Upper lobe of left lung (tissue), 6 donors: ENCODE data around the gene BTBD7. TPM values are rescaled to one million over a fixed set of nuclear protein-coding genes. Genes with fewer than 3 reads are reported as not detected.
A peak's percentile ranks its signal among the peaks of the same experiment; 100 is the strongest.
"Not testable (repeated sequence)": the region's sequence is repeated elsewhere in the genome, so short reads cannot be mapped to it uniquely, and the experiment has no call there.

Source experiments
- ATAC-seq, 2 donors: fragments of 200-7000 bp; cut with Tn5 transposase; one replicate each; pipeline ENCODE4 v1.9.1; 2022; ENCODE audit warnings: mild to moderate bottlenecking in 2 of 2, moderate library complexity in 2 of 2; ENCODE audit not compliant: low FRiP score in 2 of 2
- DNase-seq, 2 donors: peaks; one replicate each; pipeline ENCODE4 v3.0.0-alpha.2; 2019 to 2020
- H3K27ac ChIP-seq, 4 donors: fragments of 200-600 bp; sonication (generic); one replicate each; pipeline ENCODE4 v1.5.1; 2016 to 2019
- H3K27me3 ChIP-seq, 4 donors: fragments of 200-600 bp; sonication (generic); one replicate each; pipeline ENCODE4 v1.5.1; 2017 to 2019
- H3K36me3 ChIP-seq, 4 donors: fragments of 200-600 bp; sonication (generic); one replicate each; pipeline ENCODE4 v1.5.1; 2016 to 2019
- H3K4me1 ChIP-seq, 4 donors: fragments of 200-600 bp; sonication (generic); one replicate each; pipeline ENCODE4 v1.5.1; 2018 to 2019
- H3K4me3 ChIP-seq, 4 donors: fragments of 200-600 bp; sonication (generic); one replicate each; pipeline ENCODE4 v1.5.1; 2017 to 2019; ENCODE audit warnings: mild to moderate bottlenecking in 2 of 4, moderate library complexity in 1 of 4
- H3K9me3 ChIP-seq, 4 donors: fragments of 200-600 bp; sonication (generic); one replicate each; pipeline ENCODE4 v1.5.1; 2018 to 2019
- EP300 ChIP-seq, 4 donors: sonication (generic); formaldehyde crosslinking; IDR thresholded peaks; one replicate each; pipeline ENCODE4 v1.5.1; 2017; ENCODE audit warnings: antibody characterized with exemption in 4 of 4, control low read depth in 2 of 4
- POLR2A ChIP-seq, 4 donors: fragments of 450-650 bp; IDR thresholded peaks; one replicate each; pipeline ENCODE4 v1.5.1; 2016 to 2017; ENCODE audit warnings: antibody characterized with exemption in 4 of 4, mild to moderate bottlenecking in 2 of 4
- POLR2AphosphoS5 ChIP-seq, 2 donors: sonication (generic); formaldehyde crosslinking; IDR thresholded peaks; one replicate each; pipeline ENCODE4 v1.5.1; 2017; ENCODE audit warnings: antibody characterized with exemption in 2 of 2
- WGBS, 2 donors: methylation state at CpG; one replicate each; pipeline ENCODE4 v1.1.5; 2017 to 2018; 5-methylcytosine and 5-hydroxymethylcytosine counted together
- total RNA-seq, 6 donors: library from RNA; depleted of rRNA in 4 of 6; stranded (reverse); fragments of >200 nt in 4 of 6; gene quantifications; one replicate each; pipeline versions ENCODE4 v1.1.0 to v1.2.1, GENCODE V29; 2016 to 2021
- TF ChIP-seq, protein P1 (sequence below), 6 experiments: fragments of 450-650 bp in 4 of 6; fragments of 200-600 bp in 2 of 6; sonication (generic) in 2 of 6; IDR thresholded peaks; one replicate each; pipeline ENCODE4 v1.5.1; 2016 to 2019; ENCODE audit warnings: antibody characterized with exemption in 6 of 6
- donor health status: DM: no; HTN: no; CAD: no; lungs with moderate emphysema.
- donor health status: DM: no; HTN: yes; CAD: no; lungs with severe emphysema.

The BTBD7 gene
- total RNA-seq, 6 donors from 2014 or later = 15.1 to 46.1 (median 36.9) TPM

DNA sequence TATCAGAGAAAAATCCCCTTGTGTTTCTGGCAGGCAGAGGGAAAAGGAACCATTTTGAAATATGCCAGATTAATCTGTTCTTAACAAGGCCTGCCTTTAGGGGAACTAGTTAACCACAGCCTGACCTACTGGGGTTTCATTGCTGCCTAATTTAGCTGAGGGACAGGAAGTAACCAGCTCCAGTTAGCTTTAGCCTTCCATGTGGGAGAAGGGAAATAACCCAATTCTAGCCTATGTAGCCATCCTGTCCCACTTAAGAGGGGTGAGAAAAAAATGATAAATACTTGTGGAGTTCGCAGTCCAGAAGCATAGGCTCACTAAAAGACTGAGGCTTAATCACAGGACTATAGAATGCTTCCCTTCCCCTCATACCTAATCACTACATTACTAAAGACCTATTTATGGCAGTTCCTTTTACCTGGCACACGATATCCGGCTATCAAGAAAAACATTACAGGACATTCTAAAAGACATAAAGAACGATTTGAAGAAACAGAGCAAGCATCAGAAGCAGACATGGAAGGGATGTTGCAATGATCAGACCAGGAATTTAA, 37.0 kb upstream of the BTBD7 start:
- Histone ChIP-seq H3K36me3 (no peaks in the 10 kb centered on the region), H3K4me3 (no peak overlapping the region), H3K4me1 (no peaks in the 10 kb centered on the region), H3K9me3 (no peaks in the 10 kb centered on the region), H3K27me3 (no peaks in the 10 kb centered on the region), H3K27ac (no peak overlapping the region)
- WGBS, 2 donors = 64 to 72% methylated on average over 4 of the region's 4 CpGs
- DNase-seq (no peak), ATAC-seq (peak in 1 of 2 donors; percentile 53)
- TF ChIP-seq, protein P1, sequence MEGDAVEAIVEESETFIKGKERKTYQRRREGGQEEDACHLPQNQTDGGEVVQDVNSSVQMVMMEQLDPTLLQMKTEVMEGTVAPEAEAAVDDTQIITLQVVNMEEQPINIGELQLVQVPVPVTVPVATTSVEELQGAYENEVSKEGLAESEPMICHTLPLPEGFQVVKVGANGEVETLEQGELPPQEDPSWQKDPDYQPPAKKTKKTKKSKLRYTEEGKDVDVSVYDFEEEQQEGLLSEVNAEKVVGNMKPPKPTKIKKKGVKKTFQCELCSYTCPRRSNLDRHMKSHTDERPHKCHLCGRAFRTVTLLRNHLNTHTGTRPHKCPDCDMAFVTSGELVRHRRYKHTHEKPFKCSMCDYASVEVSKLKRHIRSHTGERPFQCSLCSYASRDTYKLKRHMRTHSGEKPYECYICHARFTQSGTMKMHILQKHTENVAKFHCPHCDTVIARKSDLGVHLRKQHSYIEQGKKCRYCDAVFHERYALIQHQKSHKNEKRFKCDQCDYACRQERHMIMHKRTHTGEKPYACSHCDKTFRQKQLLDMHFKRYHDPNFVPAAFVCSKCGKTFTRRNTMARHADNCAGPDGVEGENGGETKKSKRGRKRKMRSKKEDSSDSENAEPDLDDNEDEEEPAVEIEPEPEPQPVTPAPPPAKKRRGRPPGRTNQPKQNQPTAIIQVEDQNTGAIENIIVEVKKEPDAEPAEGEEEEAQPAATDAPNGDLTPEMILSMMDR (IDR thresholded peaks at IDR 0.05) = no peak
- no peak for TF ChIP-seq POLR2A (IDR thresholded peaks at IDR 0.05)

DNA sequence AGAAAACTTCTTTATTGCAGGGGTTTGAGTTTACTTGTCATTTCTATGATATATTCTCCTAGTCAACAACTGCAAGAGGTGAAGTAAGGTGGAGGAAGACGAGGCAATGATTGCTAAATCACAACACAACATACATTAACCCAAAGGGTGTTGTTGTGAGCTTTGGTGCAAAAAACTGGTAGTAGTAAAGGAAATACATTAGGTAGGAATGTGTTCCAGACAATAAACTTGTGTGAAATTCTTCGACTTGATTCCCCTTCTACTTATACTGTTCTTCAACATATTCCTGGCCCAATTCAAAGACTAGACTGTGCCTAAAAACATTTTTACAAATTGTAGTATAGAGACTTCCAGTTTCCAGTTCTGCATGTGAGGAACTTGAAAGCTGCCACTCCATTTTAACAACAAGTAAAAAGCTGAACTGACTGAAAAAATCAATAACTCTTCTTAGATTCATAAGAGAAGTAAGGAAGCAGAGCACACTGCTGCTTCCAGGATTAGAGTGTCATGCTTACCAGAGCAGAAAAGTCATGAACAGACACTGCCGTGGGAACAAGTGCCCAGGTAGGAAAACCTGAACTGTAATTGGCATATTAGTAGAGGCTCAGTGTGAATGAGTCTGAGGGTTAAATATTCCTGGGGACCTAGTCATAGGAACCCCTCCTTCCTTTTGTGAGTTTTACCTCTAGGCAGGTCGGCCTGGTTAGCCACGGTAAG, 36.3 kb upstream of the BTBD7 start:
- 63 to 69% methylated on average over 5 of the region's 5 CpGs for WGBS, 2 donors
- H3K4me1 ChIP-seq = no peaks in the 10 kb centered on the region
- H3K4me3 ChIP-seq = no peak overlapping the region
- H3K9me3 ChIP-seq = no peaks in the 10 kb centered on the region
- ATAC-seq (no peak), DNase-seq (no peak)
- no peak overlapping the region for H3K27ac ChIP-seq
- H3K27me3 ChIP-seq = no peaks in the 10 kb centered on the region
- H3K36me3 ChIP-seq = no peaks in the 10 kb centered on the region
- TF ChIP-seq POLR2A (IDR thresholded peaks at IDR 0.05) (no peak), POLR2AphosphoS5 (IDR thresholded peaks at IDR 0.05) (no peak), EP300 (IDR thresholded peaks at IDR 0.05) (no peak)
- TF ChIP-seq, protein P1 (IDR thresholded peaks at IDR 0.05) = no peak

DNA sequence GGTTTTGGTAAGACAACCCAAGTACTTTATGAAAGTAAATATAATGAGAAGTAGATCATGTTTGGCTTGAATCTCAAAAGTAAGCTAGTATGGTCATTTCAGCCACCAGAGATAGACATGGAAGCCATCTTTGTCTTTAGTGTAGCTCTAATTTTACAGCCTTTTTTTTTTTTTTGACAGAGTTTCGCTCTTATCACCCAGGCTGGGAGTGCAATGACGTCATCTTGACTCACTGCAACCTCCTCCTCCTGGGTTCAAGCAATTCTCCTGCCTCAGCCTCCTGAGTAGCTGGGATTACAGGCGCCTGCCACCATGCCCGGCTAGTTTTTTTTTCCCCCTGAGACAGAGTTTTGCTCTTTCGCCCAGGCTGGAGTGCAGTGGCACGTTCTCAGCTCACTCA, 22.0 kb upstream of the BTBD7 start:
- H3K36me3 ChIP-seq, ATAC-seq, DNase-seq, H3K4me3 ChIP-seq, H3K27me3 ChIP-seq, H3K4me1 ChIP-seq, H3K27ac ChIP-seq, H3K9me3 ChIP-seq: not testable (repeated sequence)
- WGBS, 2 donors = 91 to 97% methylated on average over 6 of the region's 6 CpGs

DNA sequence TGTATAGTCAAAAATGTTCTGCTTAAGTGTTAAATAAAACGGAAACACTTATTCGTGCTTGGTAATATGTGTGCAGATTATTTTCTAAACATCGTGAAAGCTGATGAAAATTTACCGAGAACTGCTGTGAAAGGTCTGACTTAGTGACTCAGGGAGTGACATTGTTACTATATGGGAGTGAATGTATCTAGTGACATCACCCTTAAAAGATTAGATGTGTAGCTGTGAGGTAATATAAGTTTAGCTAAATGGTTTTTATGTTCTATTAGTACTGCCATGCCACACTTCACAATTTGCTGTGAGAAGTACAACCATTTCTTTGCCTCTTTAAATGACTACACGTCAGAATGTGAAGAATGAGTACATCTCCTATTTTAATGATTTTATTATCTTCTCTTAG, 15.5 kb upstream of the BTBD7 start:
- no peaks in the 10 kb centered on the region for H3K27me3 ChIP-seq
- no peak overlapping the region for H3K27ac ChIP-seq
- no peak overlapping the region for H3K4me3 ChIP-seq
- H3K4me1 ChIP-seq = no peaks in the 10 kb centered on the region
- DNase-seq (no peak), ATAC-seq (no peak)
- no peaks in the 10 kb centered on the region for H3K9me3 ChIP-seq
- WGBS, 2 donors = 86 to 95% methylated on average over 5 of the region's 5 CpGs
- H3K36me3 ChIP-seq = no peaks in the 10 kb centered on the region
- TF ChIP-seq POLR2A (IDR thresholded peaks at IDR 0.05) (no peak), POLR2AphosphoS5 (IDR thresholded peaks at IDR 0.05) (no peak), EP300 (IDR thresholded peaks at IDR 0.05) (no peak)
- TF ChIP-seq, protein P1 (IDR thresholded peaks at IDR 0.05) = no peak

DNA sequence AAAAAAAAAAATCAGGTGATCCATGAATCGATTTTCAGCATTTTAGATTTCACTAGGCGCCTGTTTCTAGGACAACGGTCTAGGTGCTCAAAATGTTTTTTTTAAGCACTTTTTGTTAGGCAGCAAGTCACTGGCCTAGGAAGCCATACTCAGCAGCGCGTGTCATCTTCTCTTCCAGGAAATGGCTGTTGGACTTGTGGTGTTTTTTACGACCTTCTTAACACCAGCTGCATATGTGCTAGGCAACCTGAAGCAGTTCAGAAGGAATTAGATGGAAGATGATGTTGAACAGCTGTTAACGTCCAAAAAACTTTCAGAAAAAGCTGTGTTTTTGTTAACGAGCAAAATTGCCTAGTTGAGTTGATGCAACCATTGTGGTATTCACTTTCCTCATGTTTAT, 15.0 kb upstream of the BTBD7 start:
- Histone ChIP-seq H3K36me3 (no peaks in the 10 kb centered on the region), H3K4me1 (no peaks in the 10 kb centered on the region), H3K27me3 (no peaks in the 10 kb centered on the region), H3K9me3 (no peaks in the 10 kb centered on the region), H3K27ac (no peak overlapping the region), H3K4me3 (no peak overlapping the region)
- TF ChIP-seq EP300 (IDR thresholded peaks at IDR 0.05) (no peak), POLR2A (IDR thresholded peaks at IDR 0.05) (no peak), POLR2AphosphoS5 (IDR thresholded peaks at IDR 0.05) (no peak)
- TF ChIP-seq, protein P1 (IDR thresholded peaks at IDR 0.05) = no peak
- no peak for ATAC-seq
- no peak for DNase-seq
- 80 to 85% methylated on average over 8 of the region's 8 CpGs for WGBS, 2 donors
